H9 (cell line): ENCODE measurements around the gene MFSD6. TPM values are rescaled to one million over a fixed set of nuclear protein-coding genes. Genes with fewer than 3 reads are reported as not detected.

ENCODE experiments used
- DNase-seq: peaks from one replicate; pipeline ENCODE4 v3.0.0-alpha.2; 2017
- H2AFZ ChIP-seq: one replicate; pipeline ENCODE4 v1.6.1; 2013; ENCODE audit warnings: mild to moderate bottlenecking, low read length, control low read depth, moderate library complexity
- H2AK5ac ChIP-seq: 2 replicates; pipeline ENCODE4 v1.6.1; 2013; ENCODE audit warnings: low read length, control low read depth, mixed read lengths; ENCODE audit not compliant: insufficient read length
- H2BK120ac ChIP-seq: one replicate; pipeline ENCODE4 v1.6.1; 2013; ENCODE audit warnings: low read depth, mild to moderate bottlenecking, low read length, control low read depth, inconsistent platforms; ENCODE audit not compliant: poor library complexity, severe bottlenecking
- H2BK12ac ChIP-seq: 2 replicates; pipeline ENCODE4 v1.6.1; 2013; ENCODE audit warnings: low read length, control low read depth, mixed read lengths, low read depth; ENCODE audit not compliant: insufficient read length
- H2BK15ac ChIP-seq: 2 replicates; pipeline ENCODE4 v1.6.1; 2013; ENCODE audit warnings: low read depth, low read length, control low read depth
- H2BK20ac ChIP-seq: one replicate; pipeline ENCODE4 v1.6.1; 2013; ENCODE audit warnings: low read depth, mild to moderate bottlenecking, low read length, control low read depth, inconsistent platforms; ENCODE audit not compliant: poor library complexity, severe bottlenecking
- H2BK5ac ChIP-seq: 2 replicates; pipeline ENCODE4 v1.6.1; 2013; ENCODE audit warnings: low read length, control low read depth, mixed read lengths; ENCODE audit not compliant: insufficient read length
- H3K14ac ChIP-seq: 2 replicates; pipeline ENCODE4 v1.6.1; 2013; ENCODE audit warnings: low read length, control low read depth; ENCODE audit not compliant: insufficient read depth
- H3K18ac ChIP-seq: 2 replicates; pipeline ENCODE4 v1.6.1; 2013; ENCODE audit warnings: low read depth, mild to moderate bottlenecking, mixed read lengths, low read length, control low read depth; ENCODE audit not compliant: insufficient read length
- H3K23ac ChIP-seq: 2 replicates; pipeline ENCODE4 v1.6.1; 2013; ENCODE audit warnings: low read length, control low read depth, mixed read lengths, low read depth; ENCODE audit not compliant: insufficient read length
- H3K23me2 ChIP-seq: 2 replicates; pipeline ENCODE4 v1.6.1; 2013; ENCODE audit warnings: low read depth, mild to moderate bottlenecking, mixed read lengths, low read length, control low read depth; ENCODE audit not compliant: insufficient read length, poor library complexity, severe bottlenecking
- H3K27ac ChIP-seq: 2 replicates; pipeline ENCODE4 v1.5.1; 2013; ENCODE audit warnings: low read length, control low read depth, mixed read lengths, low read depth; ENCODE audit not compliant: insufficient read length
- H3K27me3 ChIP-seq: 2 replicates; pipeline ENCODE4 v1.6.1; 2013; ENCODE audit warnings: low read length, control low read depth, inconsistent platforms; ENCODE audit not compliant: insufficient read depth
- H3K4ac ChIP-seq: 2 replicates; pipeline ENCODE4 v1.6.1; 2013; ENCODE audit warnings: low read depth, mild to moderate bottlenecking, control low read depth, inconsistent platforms, low read length, moderate library complexity
- H3K4me1 ChIP-seq: 2 replicates; pipeline ENCODE4 v1.6.1; 2013; ENCODE audit warnings: low read length, control low read depth, inconsistent platforms; ENCODE audit not compliant: insufficient read depth
- H3K4me2 ChIP-seq: 2 replicates; pipeline ENCODE4 v1.6.1; 2013; ENCODE audit warnings: low read length, control low read depth, mixed read lengths; ENCODE audit not compliant: insufficient read length, insufficient read depth
- H3K56ac ChIP-seq: 2 replicates; pipeline ENCODE4 v1.6.1; 2013; ENCODE audit warnings: low read depth, mild to moderate bottlenecking, mixed read lengths, low read length, control low read depth; ENCODE audit not compliant: insufficient read length
- H3K79me1 ChIP-seq: 2 replicates; pipeline ENCODE4 v1.6.1; 2013; ENCODE audit warnings: low read depth, mild to moderate bottlenecking, moderate library complexity, low read length, control low read depth, inconsistent platforms; ENCODE audit not compliant: insufficient read depth, poor library complexity, severe bottlenecking
- H3K79me2 ChIP-seq: 2 replicates; pipeline ENCODE4 v1.6.1; 2013; ENCODE audit warnings: low read length, control low read depth, inconsistent platforms; ENCODE audit not compliant: insufficient read depth
- H3K9ac ChIP-seq: 2 replicates; pipeline ENCODE4 v1.6.1; 2013; ENCODE audit warnings: low read length, control low read depth, mixed read lengths; ENCODE audit not compliant: insufficient read length; ENCODE audit errors: extremely low read depth
- H3K9me3 ChIP-seq: one replicate; pipeline ENCODE4 v1.6.1; 2013; ENCODE audit warnings: low read depth, low read length, inconsistent platforms; ENCODE audit not compliant: control insufficient read depth
- H3T11ph ChIP-seq: one replicate; pipeline ENCODE4 v1.6.1; 2013; ENCODE audit warnings: mild to moderate bottlenecking, low read length, control low read depth, inconsistent platforms
- H4K20me1 ChIP-seq: one replicate; pipeline ENCODE4 v1.6.1; 2013; ENCODE audit not compliant: control insufficient read depth, insufficient read length, insufficient read depth
- H4K5ac ChIP-seq: 2 replicates; pipeline ENCODE4 v1.6.1; 2013; ENCODE audit warnings: low read depth, mild to moderate bottlenecking, mixed read lengths, low read length, control low read depth; ENCODE audit not compliant: insufficient read length
- H4K8ac ChIP-seq: replicated peaks from 2 replicates; pipeline ENCODE4 v1.6.1; 2013; ENCODE audit warnings: low read length, control low read depth, mixed read lengths, low read depth; ENCODE audit not compliant: insufficient read length
- H4K91ac ChIP-seq: 2 replicates; pipeline ENCODE4 v1.6.1; 2013; ENCODE audit warnings: low read depth, mild to moderate bottlenecking, moderate library complexity, mixed read lengths, low read length, control low read depth; ENCODE audit not compliant: insufficient read length
- H3K27ac Mint-ChIP-seq, 3 experiments: 2 replicates in 2 of 3; 3 replicates in 1 of 3; pipeline ENCODE4 v1.8.0; 2020 to 2021; ENCODE audit warnings: mixed read lengths in 3 of 3, mild to moderate bottlenecking in 1 of 3, moderate library complexity in 1 of 3
- H3K27me3 Mint-ChIP-seq: 2 replicates; pipeline ENCODE4 v1.8.0; 2021; ENCODE audit warnings: low read depth, mild to moderate bottlenecking, moderate library complexity, mixed read lengths
- H3K36me3 Mint-ChIP-seq, 3 experiments: 2 replicates in 2 of 3; 3 replicates in 1 of 3; pipeline ENCODE4 v1.8.0; 2020 to 2021; ENCODE audit warnings: low read depth in 3 of 3, mixed read lengths in 3 of 3; ENCODE audit not compliant: insufficient read depth in 1 of 3
- H3K4me1 Mint-ChIP-seq, 2 experiments: 2 replicates each; pipeline ENCODE4 v1.8.0; 2020; ENCODE audit warnings: mixed read lengths in 2 of 2
- H3K4me3 Mint-ChIP-seq, 2 experiments: 2 replicates in 1 of 2; 3 replicates in 1 of 2; pipeline ENCODE4 v1.8.0; 2020 to 2021; ENCODE audit warnings: mild to moderate bottlenecking in 2 of 2, mixed read lengths in 2 of 2, moderate library complexity in 1 of 2
- H3K9me3 Mint-ChIP-seq, 2 experiments: 2 replicates in 1 of 2; 3 replicates in 1 of 2; pipeline ENCODE4 v1.8.0; 2020; ENCODE audit warnings: mild to moderate bottlenecking in 2 of 2, mixed read lengths in 2 of 2, moderate library complexity in 1 of 2
- CTCF ChIP-seq: fragments of 200-600 bp; sonication (generic); conservative IDR thresholded peaks from 3 replicates; pipeline ENCODE4 v1.8.0; 2021; ENCODE audit warnings: antibody characterized with exemption, mild to moderate bottlenecking
- WGBS: extraction: QIAGEN DNeasy Blood & Tissue Kit; methylation state at CpG from one replicate; pipeline ENCODE4 v1.1.7; 2013; ENCODE audit warnings: missing lambda C conversion rate, low lambda C conversion rate, mixed read lengths; ENCODE audit not compliant: insufficient read length; ENCODE audit errors: extremely low coverage; 5-methylcytosine and 5-hydroxymethylcytosine counted together
- total RNA-seq: library from RNA; stranded (reverse); gene quantifications from 2 replicates; pipeline ENCODE4 v1.2.1, GENCODE V29; 2021

Gene MFSD6
- total RNA-seq, 1 experiment from 2014 or later, result 4.0 TPM

GRCh38 chr2:190499273-190499672 lies 91.1 kb downstream of the MFSD6 start:
- Histone ChIP-seq H2AFZ (no peak overlapping the region), H3K4ac (no peak overlapping the region), H3K4me1 (peaks cover 2% of the 10 kb centered on the region; the same call in 1 of the 2 replicates), H3K14ac (no peak overlapping the region), H3K27ac (no peak overlapping the region), H3K9me3 (no peaks in the 10 kb centered on the region), H4K20me1 (no peaks in the 10 kb centered on the region), H3K79me2 (no peaks in the 10 kb centered on the region), H3K27me3 (no peaks in the 10 kb centered on the region), H2BK120ac (no peak overlapping the region), H3K23ac (no peak overlapping the region), H2BK20ac (no peak overlapping the region), H3K23me2 (no peaks in the 10 kb centered on the region), H3K18ac (no peak overlapping the region), H3T11ph (no peak overlapping the region), H4K8ac (no peak overlapping the region), H4K91ac (no peak overlapping the region), H2AK5ac (no peak overlapping the region), H3K4me2 (no peak overlapping the region), H2BK12ac (no peak overlapping the region), H3K79me1 (no peaks in the 10 kb centered on the region), H3K9ac (no peak overlapping the region), H4K5ac (no peak overlapping the region), H2BK15ac (no peak overlapping the region), H3K56ac (no peak overlapping the region), H2BK5ac (no peak overlapping the region)
- WGBS, result no CpG with 5 or more reads among the region's 1 CpG
- Mint-ChIP-seq H3K9me3 (no peaks in the 10 kb centered on the region), H3K36me3 (no peaks in the 10 kb centered on the region), H3K4me1 (peaks cover 11 to 12% of the 10 kb centered on the region in 2 experiments), H3K4me3 (no peak overlapping the region), H3K27ac (no peak overlapping the region), H3K27me3 (no peaks in the 10 kb centered on the region)
- DNase-seq, result no peak
- no peak for TF ChIP-seq CTCF
